Heart right ventricle (tissue), 16 donors: ENCODE data around the gene FUT7. TPM values are rescaled to one million over a fixed set of nuclear protein-coding genes. Genes with fewer than 3 reads are reported as not detected.

Experiments used
- ATAC-seq, 8 donors: fragments of 200-7000 bp; cut with Tn5 transposase; one replicate each; pipeline ENCODE4 v1.9.1; 2020; ENCODE audit warnings: mild to moderate bottlenecking in 8 of 8, moderate library complexity in 8 of 8, moderate number of reproducible peaks in 1 of 8
- DNase-seq, 2 donors: peaks; one replicate each; pipeline ENCODE4 v3.0.0-alpha.2; 2020
- H3K27ac ChIP-seq, 10 donors: fragments of 200-600 bp; sonication (generic) in 2 of 10; one replicate each; pipeline versions ENCODE4 v1.5.0 to v1.8.0; 2020 to 2022; ENCODE audit warnings: mild to moderate bottlenecking in 3 of 10
- H3K27me3 ChIP-seq, 7 donors: fragments of 200-600 bp; one replicate each; pipeline ENCODE4 v1.8.0; 2021 to 2022; ENCODE audit warnings: mild to moderate bottlenecking in 2 of 7
- H3K36me3 ChIP-seq, 9 donors: fragments of 200-600 bp; sonication (generic) in 1 of 9; one replicate each; pipeline versions ENCODE4 v1.5.0 to v1.8.0; 2020 to 2022; ENCODE audit warnings: mild to moderate bottlenecking in 2 of 9
- H3K4me1 ChIP-seq, 9 donors: fragments of 200-600 bp; sonication (generic) in 1 of 9; one replicate each; pipeline versions ENCODE4 v1.5.0 to v1.8.0; 2020 to 2022; ENCODE audit warnings: mild to moderate bottlenecking in 4 of 9
- H3K4me3 ChIP-seq, 10 donors: fragments of 200-600 bp; sonication (generic) in 2 of 10; one replicate each; pipeline versions ENCODE4 v1.5.0 to v1.8.0; 2020 to 2022; ENCODE audit warnings: mild to moderate bottlenecking in 7 of 10, moderate library complexity in 2 of 10
- H3K9me3 ChIP-seq, 11 donors: fragments of 200-600 bp in 10 of 11; sonication (generic) in 2 of 11; one replicate each; pipeline versions ENCODE4 v1.5.0 to v1.8.0; 2013 to 2022; ENCODE audit warnings: mild to moderate bottlenecking in 2 of 11, control low read depth in 1 of 11, moderate library complexity in 1 of 11
- CTCF ChIP-seq, 9 donors: fragments of 200-600 bp; sonication (generic) in 2 of 9; IDR thresholded peaks; one replicate each; pipeline versions ENCODE4 v1.5.0 to v1.8.0; 2021 to 2022; ENCODE audit warnings: antibody characterized with exemption in 9 of 9, mild to moderate bottlenecking in 5 of 9, moderate library complexity in 1 of 9
- WGBS, 2 donors: extraction: QIAGEN DNeasy Blood & Tissue Kit; methylation state at CpG; one replicate each; pipeline ENCODE4 v1.1.7; 2013; ENCODE audit warnings: inconsistent platforms in 1 of 2; 5-methylcytosine and 5-hydroxymethylcytosine counted together
- intact Hi-C, 10 donors: fragments of 100-400 bp; cut with DNase I; formaldehyde crosslinking; loops; one replicate each; pipeline versions ENCODE4 v1.11.1 to v1.14.2; 2022
- polyA plus RNA-seq, 2 donors: library from polyadenylated mRNA; stranded (reverse); fragments of 200-250 nt; gene quantifications; one replicate each; pipeline ENCODE4 v1.2.3, GENCODE V29; 2013
- total RNA-seq, 10 donors: library from RNA; stranded (reverse); fragmentation: NEBNext Ultra II Directional in 3 of 10; extraction: Animal tissue kit (Norgen Biotek cat#: 25700) in 3 of 10; gene quantifications; one replicate each; pipeline versions ENCODE4 v1.2.1 to v1.2.4, GENCODE V29; 2021 to 2023
- donor health status: Arrhythmogenic right ventricular cardiomyopathy.
- donor health status: ischemic (EF 13 %, LVEDD 7.1; RV severe dilation, severe dysfunction).
- donor health status: healthy with polysubstance abuse.
- donor health status: DM: no; HTN: yes; CAD: no.
- donor health status: DM: no; HTN: no; CAD: no.
- donor health status: ischemic (EF 25% LVEDD 6.9; RV normal size, moderate dysfunction).
- donor health status: ischemic (EF 25% LVEDD 5.7; RV mildly dilated, moderate dysfunction).
- donor health status: healthy.
- donor health status: DM: yes; HTN: yes; CAD: no.
- donor health status: Ischemic cardiomyopathy.
- donor health status: ischemic (EF 35%, LVEDD 5.7; RV mildly dilated, moderate dysfunction).
- donor health status: nonischemic (EF 11% LVEDD 7.7; RV severe dilation, severe dysfunction).
- donor health status: DM: yes; HTN: yes; CAD: no.
- donor health status: PGD.
- donor health status: ischemic (EF 29% LVEDD 5.4; RV normal size, mild dysfunction).
- donor health status: nonischemic (EF 23%, LVEDD 6.1; RV moderate dilation, normal function).

FUT7 gene
- total and polyA plus RNA-seq, 12 donors: 0.07 to 0.30 (median 0.15) TPM; not detected in 5

- peaks cover 0 to 41% (median 17%) of the 10 kb centered on the region in 7 donors for H3K27me3 ChIP-seq
- H3K4me3 ChIP-seq: peak overlapping the region in 8 of 10 donors; percentile 9 to 47 (median 30)
- peaks cover 0 to 13% (median 0%) of the 10 kb centered on the region in 9 donors for H3K36me3 ChIP-seq
- peaks cover 0 to 8% (median 0%) of the 10 kb centered on the region in 11 donors for H3K9me3 ChIP-seq
- peaks cover 8 to 71% (median 49%) of the 10 kb centered on the region in 9 donors for H3K4me1 ChIP-seq
- H3K27ac ChIP-seq: peak overlapping the region in 2 of 10 donors; percentile 46 to 81
- ATAC-seq (no peak), DNase-seq (no peak)
- no peak for TF ChIP-seq CTCF (IDR thresholded peaks at IDR 0.05)
- 56 to 65% methylated on average over 54 of the region's 54 CpGs for WGBS, 2 donors
- intact Hi-C loops: loop anchor here in 4 of 10 donors (5.0 kb wide), 1 partner anchor 47 kb away; the partner anchor contains the start of gene C8G (in 4 of the 4)
Measured at GRCh38 chr9:136994180-136994887, 37.6 kb downstream of the FUT7 start.

DNA sequence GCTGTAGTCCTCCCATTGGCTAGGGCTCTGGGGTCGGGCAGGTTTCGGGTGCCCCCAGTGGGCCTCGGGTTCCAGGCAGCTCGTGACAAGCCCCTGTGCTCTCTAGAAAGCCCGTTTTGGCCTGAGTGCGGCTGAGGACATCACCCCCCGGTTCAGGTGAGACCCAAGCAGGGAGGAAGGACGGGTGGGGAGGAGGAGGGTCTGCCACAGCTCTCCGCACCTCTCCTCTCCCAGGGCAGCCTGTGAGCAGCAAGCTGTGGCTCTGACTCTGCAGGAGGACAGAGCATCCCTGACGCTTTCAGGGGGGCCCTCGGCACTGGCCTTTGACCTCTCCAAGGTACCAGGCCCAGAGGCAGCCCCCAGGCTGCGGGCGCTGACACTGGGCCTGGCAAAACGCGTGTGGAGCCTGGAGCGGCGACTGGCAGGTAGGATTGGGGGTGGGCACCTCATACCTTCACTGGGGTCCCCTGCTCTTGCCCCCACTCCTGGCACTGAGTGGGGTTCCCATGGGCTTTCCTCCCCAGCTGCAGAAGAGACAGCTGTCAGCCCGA is 39.0 kb downstream of the FUT7 start:
- Histone ChIP-seq H3K4me1 (peaks cover 8 to 62% (median 48%) of the 10 kb centered on the region in 9 donors), H3K27ac (peak overlapping the region in 9 of 10 donors; percentile 79 to 94 (median 88))
- intact Hi-C loops: loop anchor here in 4 of 10 donors (5.0 kb wide), 1 partner anchor 46 kb away; the partner anchor contains the start of gene C8G (in 4 of the 4)

DNA sequence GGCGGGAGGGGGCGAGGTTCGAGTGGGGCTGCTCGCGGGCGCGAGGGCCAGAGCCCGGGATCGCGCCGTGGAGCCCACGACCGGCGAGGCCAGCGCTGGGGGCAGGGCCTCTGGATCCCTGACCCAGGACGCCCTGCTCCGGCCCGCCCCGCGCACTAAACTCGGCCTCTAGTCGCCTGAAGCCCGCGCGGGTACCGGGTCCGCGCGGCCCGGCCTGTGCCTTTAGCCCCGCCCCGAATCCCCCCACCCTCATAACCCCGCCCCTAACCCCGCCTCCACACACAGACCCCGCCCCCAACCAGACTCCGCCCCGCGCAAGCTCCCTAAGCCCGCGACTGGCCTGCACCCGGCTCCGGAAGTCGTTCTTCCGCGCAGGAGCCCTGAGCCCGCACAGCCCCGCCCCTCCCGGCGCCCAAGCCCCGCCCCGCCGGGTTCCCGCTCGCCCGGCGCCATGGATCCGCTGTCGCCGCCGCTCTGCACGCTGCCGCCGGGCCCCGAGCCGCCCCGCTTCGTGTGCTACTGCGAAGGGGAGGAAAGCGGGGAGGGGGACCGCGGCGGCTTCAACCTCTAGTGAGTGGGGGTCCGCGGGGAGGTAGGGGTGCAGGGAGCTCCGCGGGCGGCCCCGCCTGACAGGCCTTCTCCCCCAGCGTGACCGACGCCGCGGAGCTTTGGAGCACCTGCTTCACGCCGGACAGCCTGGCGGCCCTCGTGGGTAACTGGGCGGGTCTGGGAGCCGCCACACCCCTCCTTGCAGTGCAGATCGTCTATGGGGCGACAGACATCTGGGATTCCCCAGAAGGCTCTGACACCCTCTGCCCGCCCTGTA is 39.7 kb downstream of the FUT7 start, which contains the start of gene PAXX:
PAXX (plus strand) TSS at position 430 of the 826 bp plus-strand sequence; CDS start at position 452, 22 bp downstream.
- Histone ChIP-seq H3K27ac (peak within 1 kb of the TSS in 9 of 10 donors; percentile 80 to 94 (median 90)), H3K9me3 (peaks cover 0 to 8% (median 0%) of the 10 kb centered on the region in 11 donors), H3K4me3 (peak within 1 kb of the TSS; percentile 67 to 98 (median 90)), H3K36me3 (peaks cover 0 to 13% (median 0%) of the 10 kb centered on the region in 9 donors), H3K27me3 (peaks cover 0 to 36% (median 17%) of the 10 kb centered on the region in 7 donors), H3K4me1 (peaks cover 8 to 55% (median 42%) of the 10 kb centered on the region in 9 donors)
- no peak for TF ChIP-seq CTCF (IDR thresholded peaks at IDR 0.05)
- peak; percentile 92 to 95 for DNase-seq
- intact Hi-C loops: loop anchor here in 4 of 10 donors (5.0 kb wide), 1 partner anchor 45 kb away; the partner anchor contains the start of gene C8G (in 4 of the 4)
- WGBS, 2 donors: 1 to 2% methylated on average over 84 to 92 of the region's 92 CpGs
- peak; percentile 92 to 96 (median 94) for ATAC-seq

More for the DNA sequence above, 39.0 kb downstream of the FUT7 start:
- DNase-seq: no peak
- no peak for TF ChIP-seq CTCF (IDR thresholded peaks at IDR 0.05)
- Histone ChIP-seq H3K4me3 (peak overlapping the region; percentile 67 to 98 (median 90)), H3K27me3 (peaks cover 0 to 41% (median 17%) of the 10 kb centered on the region in 7 donors), H3K9me3 (peaks cover 0 to 8% (median 0%) of the 10 kb centered on the region in 11 donors), H3K36me3 (peaks cover 0 to 13% (median 0%) of the 10 kb centered on the region in 9 donors)
- ATAC-seq: no peak
- 50 to 51% methylated on average over 18 of the region's 18 CpGs for WGBS, 2 donors
